BLaER1 treated with 17β-estradiol and CSF1 and Interleukin-3, amounts not matched to agents 10 nM and 100 nM (cell line): ENCODE results near the gene CELF5.

ENCODE experiments used
- H3K27ac ChIP-seq, 11 experiments: shearing (Covaris generic); formaldehyde crosslinking; 2 replicates each; pipeline ENCODE4 v1.8.1; 2022
- H3K27me3 ChIP-seq, 11 experiments: shearing (Covaris generic); formaldehyde crosslinking; 2 replicates each; pipeline ENCODE4 v1.8.1; 2022
- H3K36me3 ChIP-seq, 11 experiments: shearing (Covaris generic); formaldehyde crosslinking; 2 replicates each; pipeline ENCODE4 v1.8.1; 2022
- H3K4me1 ChIP-seq, 10 experiments: shearing (Covaris generic); formaldehyde crosslinking; 2 replicates each; pipeline ENCODE4 v1.8.1; 2022
- H3K4me2 ChIP-seq, 11 experiments: shearing (Covaris generic); formaldehyde crosslinking; 2 replicates each; pipeline ENCODE4 v1.8.1; 2022
- H3K4me3 ChIP-seq, 10 experiments: shearing (Covaris generic); formaldehyde crosslinking; 2 replicates each; pipeline ENCODE4 v1.8.1; 2022
- H3K9ac ChIP-seq, 11 experiments: shearing (Covaris generic); formaldehyde crosslinking; 2 replicates each; pipeline ENCODE4 v1.8.1; 2022
- H3K9me3 ChIP-seq, 11 experiments: shearing (Covaris generic); formaldehyde crosslinking; replicated peaks in 1 of 11; 2 replicates each; pipeline ENCODE4 v1.8.1; 2022
- H4K20me1 ChIP-seq, 11 experiments: shearing (Covaris generic); formaldehyde crosslinking; 2 replicates each; pipeline ENCODE4 v1.8.1; 2022
- Cebpa-rat ChIP-seq, 11 experiments: shearing (Covaris generic); IDR thresholded peaks; 2 replicates each; pipeline ENCODE4 v1.8.1; 2022

CELF5 gene

GRCh38 chr19:3252650-3253049 is 28.2 kb downstream of the CELF5 start:
- no peaks in the 10 kb centered on the region for H4K20me1 ChIP-seq
- TF ChIP-seq Cebpa-rat (IDR thresholded peaks at IDR 0.05), result no peak
- H3K4me3 ChIP-seq, result no peak overlapping the region
- peaks cover 0 to 12% (median 0%) of the 10 kb centered on the region in 11 experiments; a peak in 4 of 22 replicates for H3K36me3 ChIP-seq
- H3K27ac ChIP-seq, result no peak overlapping the region
- H3K9ac ChIP-seq, result no peak overlapping the region
- H3K9me3 ChIP-seq, result peaks cover 4 to 28% (median 13%) of the 10 kb centered on the region in 11 experiments; a peak in 16 of 22 replicates
- peaks cover 0 to 8% (median 0%) of the 10 kb centered on the region in 10 experiments; a peak in 5 of 20 replicates for H3K4me1 ChIP-seq
- no peaks in the 10 kb centered on the region for H3K27me3 ChIP-seq
- H3K4me2 ChIP-seq, result no peak overlapping the region

- Histone ChIP-seq H3K36me3 (peaks cover 0 to 12% (median 0%) of the 10 kb centered on the region in 11 experiments; a peak in 4 of 22 replicates), H3K9me3 (peaks cover 4 to 28% (median 13%) of the 10 kb centered on the region in 11 experiments; a peak in 16 of 22 replicates), H3K27me3 (no peaks in the 10 kb centered on the region), H4K20me1 (no peaks in the 10 kb centered on the region), H3K27ac (no peak overlapping the region), H3K4me1 (peaks cover 0 to 8% (median 0%) of the 10 kb centered on the region in 10 experiments; a peak in 5 of 20 replicates), H3K9ac (no peak overlapping the region), H3K4me3 (no peak overlapping the region), H3K4me2 (no peak overlapping the region)
- no peak for TF ChIP-seq Cebpa-rat (IDR thresholded peaks at IDR 0.05)
These were observed 28.8 kb downstream of the CELF5 start for GRCh38 chr19:3253270-3253669.

GRCh38 chr19:3254520-3254919 is 30.1 kb downstream of the CELF5 start:
- Histone ChIP-seq H3K9me3 (peaks cover 4 to 18% (median 13%) of the 10 kb centered on the region in 11 experiments; a peak in 16 of 22 replicates), H3K27me3 (no peaks in the 10 kb centered on the region), H3K36me3 (peaks cover 0 to 12% (median 0%) of the 10 kb centered on the region in 11 experiments; a peak in 4 of 22 replicates), H3K27ac (no peak overlapping the region), H4K20me1 (no peaks in the 10 kb centered on the region), H3K4me2 (no peak overlapping the region), H3K9ac (no peak overlapping the region), H3K4me3 (no peak overlapping the region), H3K4me1 (no peaks in the 10 kb centered on the region)
- TF ChIP-seq Cebpa-rat (IDR thresholded peaks at IDR 0.05), result no peak

GRCh38 chr19:3257071-3257470 is 32.6 kb downstream of the CELF5 start:
- H3K9me3 ChIP-seq, result peaks cover 4 to 18% (median 12%) of the 10 kb centered on the region in 11 experiments; a peak in 15 of 22 replicates
- no peak for TF ChIP-seq Cebpa-rat (IDR thresholded peaks at IDR 0.05)
- H3K4me3 ChIP-seq, result no peak overlapping the region
- H3K36me3 ChIP-seq, result peaks cover 0 to 12% (median 0%) of the 10 kb centered on the region in 11 experiments; a peak in 4 of 22 replicates
- no peak overlapping the region for H3K4me2 ChIP-seq
- H3K9ac ChIP-seq, result no peak overlapping the region
- H3K4me1 ChIP-seq, result no peaks in the 10 kb centered on the region
- H3K27me3 ChIP-seq, result no peaks in the 10 kb centered on the region
- no peak overlapping the region for H3K27ac ChIP-seq
- H4K20me1 ChIP-seq, result no peaks in the 10 kb centered on the region

- Histone ChIP-seq H3K9ac (no peak overlapping the region), H3K36me3 (no peaks in the 10 kb centered on the region), H3K27ac (no peak overlapping the region), H3K4me2 (no peak overlapping the region), H3K4me1 (no peaks in the 10 kb centered on the region), H4K20me1 (peaks cover 0 to under 1% (median 0%) of the 10 kb centered on the region in 11 experiments; a peak in 1 of 22 replicates), H3K4me3 (no peak overlapping the region), H3K27me3 (peaks cover 0 to 1% (median 0%) of the 10 kb centered on the region in 11 experiments; a peak in 2 of 22 replicates), H3K9me3 (peaks cover 0 to 16% (median 7%) of the 10 kb centered on the region in 11 experiments; a peak in 8 of 22 replicates)
- no peak for TF ChIP-seq Cebpa-rat (IDR thresholded peaks at IDR 0.05)
These were observed 37.9 kb downstream of the CELF5 start for GRCh38 chr19:3262362-3262761.

GRCh38 chr19:3263866-3264265 is 39.4 kb downstream of the CELF5 start:
- Histone ChIP-seq H4K20me1 (peaks cover 0 to 5% (median 0%) of the 10 kb centered on the region in 11 experiments; a peak in 3 of 22 replicates), H3K4me1 (no peaks in the 10 kb centered on the region), H3K9me3 (peaks cover 0 to 16% (median 7%) of the 10 kb centered on the region in 11 experiments; a peak in 8 of 22 replicates), H3K4me2 (no peak overlapping the region), H3K27me3 (peaks cover 7 to 15% (median 10%) of the 10 kb centered on the region in 11 experiments), H3K4me3 (no peak overlapping the region), H3K36me3 (no peaks in the 10 kb centered on the region), H3K9ac (no peak overlapping the region), H3K27ac (no peak overlapping the region)
- TF ChIP-seq Cebpa-rat (IDR thresholded peaks at IDR 0.05), result no peak

- peaks cover 0 to 4% (median under 1%) of the 10 kb centered on the region in 10 experiments; a peak in 4 of 20 replicates for H3K4me1 ChIP-seq
- TF ChIP-seq Cebpa-rat (IDR thresholded peaks at IDR 0.05), result no peak
- no peak overlapping the region for H3K9ac ChIP-seq
- peaks cover 22 to 31% (median 25%) of the 10 kb centered on the region in 11 experiments for H3K27me3 ChIP-seq
- H3K27ac ChIP-seq, result no peak overlapping the region
- no peak overlapping the region for H3K4me3 ChIP-seq
- no peaks in the 10 kb centered on the region for H3K36me3 ChIP-seq
- H3K9me3 ChIP-seq, result peaks cover 0 to 16% (median 7%) of the 10 kb centered on the region in 11 experiments; a peak in 8 of 22 replicates
- no peak overlapping the region for H3K4me2 ChIP-seq
- peaks cover 0 to 16% (median 4%) of the 10 kb centered on the region in 11 experiments; a peak in 5 of 22 replicates for H4K20me1 ChIP-seq
These were observed 41.0 kb downstream of the CELF5 start for GRCh38 chr19:3265432-3265831.

GRCh38 chr19:3266092-3266693 is 41.7 kb downstream of the CELF5 start:
- Histone ChIP-seq H3K36me3 (no peaks in the 10 kb centered on the region), H4K20me1 (peaks cover 0 to 16% (median 4%) of the 10 kb centered on the region in 11 experiments; a peak in 5 of 22 replicates), H3K4me2 (no peak overlapping the region), H3K9ac (no peak overlapping the region), H3K9me3 (peaks cover 0 to 16% (median 7%) of the 10 kb centered on the region in 11 experiments; a peak in 8 of 22 replicates), H3K27me3 (peaks cover 28 to 39% (median 31%) of the 10 kb centered on the region in 11 experiments), H3K4me3 (no peak overlapping the region), H3K4me1 (peaks cover 0 to 7% (median 4%) of the 10 kb centered on the region in 10 experiments; a peak in 5 of 20 replicates), H3K27ac (no peak overlapping the region)
- TF ChIP-seq Cebpa-rat (IDR thresholded peaks at IDR 0.05), result no peak

GRCh38 chr19:3266792-3267514 is 42.5 kb downstream of the CELF5 start:
- Histone ChIP-seq H3K27ac (no peak overlapping the region), H3K4me2 (no peak overlapping the region), H3K9ac (no peak overlapping the region), H3K36me3 (no peaks in the 10 kb centered on the region), H3K4me3 (no peak overlapping the region), H3K9me3 (peaks cover 0 to 16% (median 7%) of the 10 kb centered on the region in 11 experiments; a peak in 8 of 22 replicates), H3K4me1 (peaks cover 0 to 7% (median 4%) of the 10 kb centered on the region in 10 experiments; a peak in 5 of 20 replicates), H4K20me1 (peaks cover 0 to 16% (median 4%) of the 10 kb centered on the region in 11 experiments; a peak in 6 of 22 replicates), H3K27me3 (peaks cover 36 to 46% (median 39%) of the 10 kb centered on the region in 11 experiments)
- TF ChIP-seq Cebpa-rat (IDR thresholded peaks at IDR 0.05), result no peak
